ENCODE measurements around the gene FAM120B.

DNA sequence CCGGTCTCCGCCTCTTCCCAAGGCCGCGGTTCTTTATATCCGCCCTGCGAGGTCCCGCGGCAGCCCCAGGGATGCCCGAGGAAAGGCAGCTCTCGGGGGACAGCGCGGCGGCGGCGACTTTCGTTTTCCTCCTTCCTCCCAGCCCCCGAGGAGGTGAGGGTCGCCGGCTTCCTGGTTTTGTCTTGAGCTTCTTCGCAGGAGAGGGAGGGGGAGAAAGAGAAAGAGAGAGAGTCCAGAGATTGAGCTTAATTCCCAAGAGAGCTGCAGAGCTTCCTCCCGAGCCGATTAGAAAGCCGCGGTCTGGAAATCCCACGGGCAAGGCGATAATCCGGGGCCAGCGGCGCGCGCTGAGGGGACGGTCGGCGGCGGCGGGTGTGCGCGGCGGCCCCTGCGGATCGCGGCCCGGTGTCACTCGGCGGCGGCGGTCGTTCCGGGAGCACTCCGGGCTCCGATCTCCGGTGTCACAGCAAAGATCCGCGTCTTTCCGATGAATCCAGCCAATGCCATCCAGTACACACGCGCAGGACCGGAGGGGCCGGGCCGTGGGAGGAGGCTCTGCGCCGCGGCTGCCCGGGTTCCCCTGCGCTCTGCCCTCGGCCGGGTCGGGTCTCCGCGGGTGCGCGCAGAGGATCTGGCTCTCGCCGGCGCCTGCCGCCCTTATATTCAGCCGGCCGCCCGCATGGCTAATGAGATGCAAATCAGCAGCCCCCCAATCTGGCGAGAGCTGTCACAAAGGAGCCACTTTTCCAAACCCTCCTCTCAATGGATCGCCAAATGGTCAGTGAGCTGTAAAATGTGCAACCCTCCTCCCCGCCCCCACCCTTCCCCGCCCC lies 16.0 kb upstream of the FAM120B start, which contains the start of gene DLL1:
- TF ChIP-seq, protein P1, sequence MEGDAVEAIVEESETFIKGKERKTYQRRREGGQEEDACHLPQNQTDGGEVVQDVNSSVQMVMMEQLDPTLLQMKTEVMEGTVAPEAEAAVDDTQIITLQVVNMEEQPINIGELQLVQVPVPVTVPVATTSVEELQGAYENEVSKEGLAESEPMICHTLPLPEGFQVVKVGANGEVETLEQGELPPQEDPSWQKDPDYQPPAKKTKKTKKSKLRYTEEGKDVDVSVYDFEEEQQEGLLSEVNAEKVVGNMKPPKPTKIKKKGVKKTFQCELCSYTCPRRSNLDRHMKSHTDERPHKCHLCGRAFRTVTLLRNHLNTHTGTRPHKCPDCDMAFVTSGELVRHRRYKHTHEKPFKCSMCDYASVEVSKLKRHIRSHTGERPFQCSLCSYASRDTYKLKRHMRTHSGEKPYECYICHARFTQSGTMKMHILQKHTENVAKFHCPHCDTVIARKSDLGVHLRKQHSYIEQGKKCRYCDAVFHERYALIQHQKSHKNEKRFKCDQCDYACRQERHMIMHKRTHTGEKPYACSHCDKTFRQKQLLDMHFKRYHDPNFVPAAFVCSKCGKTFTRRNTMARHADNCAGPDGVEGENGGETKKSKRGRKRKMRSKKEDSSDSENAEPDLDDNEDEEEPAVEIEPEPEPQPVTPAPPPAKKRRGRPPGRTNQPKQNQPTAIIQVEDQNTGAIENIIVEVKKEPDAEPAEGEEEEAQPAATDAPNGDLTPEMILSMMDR (IDR thresholded peaks at IDR 0.05; ENCODE audit: low read length): no peak
- TF ChIP-seq EZH2 (IDR thresholded peaks at IDR 0.05; ENCODE audit: borderline replicate concordance, low read length): no peak
